ENCODE results near the gene DSCAML1.

- TF ChIP-seq CTCF (IDR thresholded peaks at IDR 0.05; ENCODE audit: low read depth, low read length), result no peak
- no peak for TF ChIP-seq EZH2phosphoT487 (IDR thresholded peaks at IDR 0.05; ENCODE audit: low read depth)
Observed at GRCh38 chr11:117589063-117589462, 208.0 kb downstream of the DSCAML1 start.
